GM13977 (cell line): ENCODE measurements around the gene LSM14B.

ENCODE experiments used
- DNase-seq: peaks from one replicate; pipeline ENCODE4 v3.0.0; 2012; ENCODE audit warnings: low spot score
- in situ Hi-C: fragments of 300-500 bp; cut with MboI; formaldehyde crosslinking; loops from one replicate; pipeline ENCODE4 v1.12.0; 2022; ENCODE audit warnings: low sequenced_read_pairs, low pct_unique_long_range_greater_than_20kb, mixed read lengths, inconsistent platforms; ENCODE audit not compliant: unreplicated experiment
- TF ChIP-seq, protein P1 (sequence below): IDR thresholded peaks from 2 replicates; pipeline ENCODE4 v1.5.1; 2012; ENCODE audit warnings: mild to moderate bottlenecking, control low read depth; ENCODE audit not compliant: insufficient read depth; ENCODE audit errors: extremely low read depth, missing control alignments

Gene LSM14B

DNA sequence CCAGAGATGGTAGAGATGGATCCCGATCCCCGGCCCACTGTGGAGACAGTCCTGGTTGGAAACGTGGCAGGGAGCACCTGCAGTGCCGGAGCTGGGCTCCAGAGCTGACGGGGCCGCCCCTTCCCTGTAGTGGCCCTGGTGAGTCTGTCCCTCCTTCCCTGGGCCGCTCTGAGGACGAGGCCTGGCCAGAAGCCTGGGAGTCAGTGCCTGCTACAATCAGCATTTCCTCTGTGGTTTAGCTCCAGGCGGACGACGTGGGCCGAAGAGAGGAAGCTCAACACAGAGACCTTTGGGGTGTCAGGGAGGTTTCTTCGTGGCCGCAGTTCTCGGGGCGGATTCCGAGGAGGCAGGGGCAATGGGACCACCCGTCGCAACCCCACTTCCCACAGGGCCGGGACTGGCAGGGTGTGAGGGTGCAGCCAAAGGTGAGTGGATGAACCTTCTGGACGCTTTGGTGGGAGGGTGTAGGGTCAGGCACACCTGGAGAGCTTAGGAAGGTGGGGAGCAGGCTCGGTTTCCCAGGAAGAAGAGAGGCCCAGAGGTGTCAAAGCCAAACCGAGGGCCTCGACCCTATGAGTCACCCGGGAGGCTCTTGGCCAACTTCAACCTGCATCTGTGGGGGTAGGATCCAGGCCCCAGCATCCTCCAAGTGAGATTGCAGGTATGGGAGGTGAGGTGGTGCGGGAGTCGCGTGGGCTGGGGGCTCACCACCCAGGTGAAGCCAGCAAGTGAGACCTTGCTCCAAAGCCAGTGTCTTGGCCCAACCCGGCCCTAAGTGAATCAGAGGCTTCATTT is 11.0 kb downstream of the LSM14B start:
- in situ Hi-C loops = no loop called here
- no peak for DNase-seq
- TF ChIP-seq, protein P1, sequence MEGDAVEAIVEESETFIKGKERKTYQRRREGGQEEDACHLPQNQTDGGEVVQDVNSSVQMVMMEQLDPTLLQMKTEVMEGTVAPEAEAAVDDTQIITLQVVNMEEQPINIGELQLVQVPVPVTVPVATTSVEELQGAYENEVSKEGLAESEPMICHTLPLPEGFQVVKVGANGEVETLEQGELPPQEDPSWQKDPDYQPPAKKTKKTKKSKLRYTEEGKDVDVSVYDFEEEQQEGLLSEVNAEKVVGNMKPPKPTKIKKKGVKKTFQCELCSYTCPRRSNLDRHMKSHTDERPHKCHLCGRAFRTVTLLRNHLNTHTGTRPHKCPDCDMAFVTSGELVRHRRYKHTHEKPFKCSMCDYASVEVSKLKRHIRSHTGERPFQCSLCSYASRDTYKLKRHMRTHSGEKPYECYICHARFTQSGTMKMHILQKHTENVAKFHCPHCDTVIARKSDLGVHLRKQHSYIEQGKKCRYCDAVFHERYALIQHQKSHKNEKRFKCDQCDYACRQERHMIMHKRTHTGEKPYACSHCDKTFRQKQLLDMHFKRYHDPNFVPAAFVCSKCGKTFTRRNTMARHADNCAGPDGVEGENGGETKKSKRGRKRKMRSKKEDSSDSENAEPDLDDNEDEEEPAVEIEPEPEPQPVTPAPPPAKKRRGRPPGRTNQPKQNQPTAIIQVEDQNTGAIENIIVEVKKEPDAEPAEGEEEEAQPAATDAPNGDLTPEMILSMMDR = no peak

DNA sequence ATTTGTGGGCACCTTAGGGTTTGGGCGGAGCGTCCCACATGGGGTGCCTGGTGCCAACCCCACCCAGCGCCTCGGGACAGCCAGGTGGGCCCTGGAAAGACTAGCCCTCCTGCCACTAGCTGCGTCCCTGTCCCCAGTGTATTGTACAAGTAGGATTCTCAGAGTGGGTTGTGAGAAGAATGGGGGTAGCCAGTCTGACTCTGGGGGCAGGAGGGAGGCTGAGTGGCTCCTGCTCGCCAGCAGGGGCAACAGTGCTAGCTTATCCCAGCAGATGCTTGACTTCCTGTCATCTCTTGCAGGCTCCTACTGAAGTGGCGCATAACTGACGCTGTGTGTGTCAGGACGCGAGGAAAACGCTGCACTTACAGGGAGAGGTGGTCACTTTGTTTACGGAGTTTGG is 11.6 kb downstream of the LSM14B start:
- no peak for DNase-seq
- TF ChIP-seq, protein P1 = no peak
- in situ Hi-C loops = no loop called here

GRCh38 chr20:62134735-62135231 is 12.5 kb downstream of the LSM14B start:
- TF ChIP-seq, protein P1 = no peak
- no peak for DNase-seq
- in situ Hi-C loops = no loop called here

DNA sequence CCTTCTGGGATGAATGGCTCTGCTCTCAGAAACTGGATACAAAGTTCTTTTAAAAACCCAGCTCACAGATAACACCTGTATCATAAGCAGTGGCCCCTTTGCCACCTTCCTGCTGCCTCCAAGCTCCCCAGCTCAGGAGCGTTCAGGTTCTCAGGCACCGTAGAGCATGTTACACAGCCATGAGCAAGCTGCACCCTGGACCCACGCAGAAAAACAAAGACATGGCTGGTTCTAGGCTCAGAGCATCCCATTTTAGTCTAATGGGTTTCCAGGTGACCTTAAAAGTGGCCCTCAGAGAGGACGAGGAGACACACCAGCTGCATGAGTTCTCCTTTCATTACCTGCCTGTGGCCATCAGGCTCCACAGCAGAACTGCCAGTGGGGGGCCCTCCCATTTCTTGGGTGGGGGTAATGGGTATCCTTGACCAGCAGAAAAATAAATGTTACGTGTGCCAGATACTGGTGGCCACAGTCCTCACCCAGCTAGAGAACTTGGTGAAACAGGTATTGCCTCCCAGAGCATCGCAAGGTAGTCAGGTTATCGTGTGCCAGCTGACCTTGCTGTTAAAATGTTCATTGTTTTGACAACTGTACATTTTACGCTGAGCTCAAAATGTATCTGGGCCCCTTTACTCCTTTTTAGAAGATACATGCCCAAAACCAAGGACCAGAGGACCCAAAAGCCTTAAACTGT is 13.4 kb downstream of the LSM14B start:
- in situ Hi-C loops = no loop called here

DNA sequence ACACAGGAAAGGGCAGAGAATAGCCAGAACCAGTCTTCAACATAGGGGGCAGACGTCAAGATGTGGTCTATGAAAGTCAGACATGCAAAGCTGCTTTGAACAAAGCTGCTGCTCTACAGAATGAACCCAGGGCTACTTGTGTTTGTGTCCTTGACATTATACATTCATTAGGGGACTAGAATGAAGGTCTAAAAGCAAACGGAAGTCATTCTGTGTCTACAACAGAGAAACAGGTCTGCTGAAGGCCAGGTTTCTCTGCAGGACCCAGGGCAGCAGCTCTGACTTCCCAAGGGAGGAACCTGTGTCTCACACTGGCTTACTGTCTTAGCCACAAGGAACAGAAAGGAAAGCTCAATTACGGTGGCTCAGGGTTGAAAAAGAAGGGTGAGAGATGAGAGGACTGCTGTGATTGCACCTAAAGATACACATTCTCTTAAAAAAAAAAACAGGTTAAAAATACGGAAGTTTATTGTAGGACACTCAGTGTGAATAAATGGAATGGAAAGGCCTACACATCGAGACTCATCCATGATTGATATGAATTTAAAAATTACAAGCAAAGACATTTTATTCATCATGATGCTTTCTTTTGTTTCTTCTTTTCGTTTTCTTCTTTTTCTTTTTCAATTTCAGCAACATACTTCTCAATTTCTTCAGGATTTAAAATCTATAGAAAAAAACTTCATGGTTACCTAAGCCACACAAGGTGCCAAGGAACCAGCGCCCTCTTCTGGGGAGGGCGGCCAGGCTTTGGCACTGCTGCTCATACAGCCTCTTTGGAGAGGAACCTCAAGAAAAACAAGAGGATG is 14.2 kb downstream of the LSM14B start:
- peak; percentile 72 for DNase-seq
- TF ChIP-seq, protein P1 = peak; percentile 81
- in situ Hi-C loops = no loop called here

More for the DNA sequence above, 13.4 kb downstream of the LSM14B start:
- no peak for DNase-seq
- TF ChIP-seq, protein P1 = no peak

DNA sequence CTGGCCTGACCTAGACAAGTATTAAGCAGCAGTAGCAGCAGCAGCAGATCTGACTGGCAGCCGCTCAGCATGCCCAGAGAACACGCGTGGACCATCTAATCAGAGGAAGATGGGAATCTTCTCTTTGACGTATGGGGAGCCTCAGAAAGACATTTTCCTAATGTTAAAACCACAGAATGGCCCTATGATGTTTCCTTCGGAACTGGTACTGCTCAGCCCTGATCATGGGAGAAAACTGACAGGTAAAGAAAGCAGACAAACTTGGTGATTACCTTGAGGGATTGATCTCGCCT is 14.8 kb downstream of the LSM14B start:
- no peak for DNase-seq
- in situ Hi-C loops = no loop called here
- TF ChIP-seq, protein P1 = no peak
